ENCODE data around the gene SPRR4. TPM values are rescaled to one million over a fixed set of nuclear protein-coding genes. Genes with fewer than 3 reads are reported as not detected.

Gene SPRR4
- total RNA-seq, 1 experiment from 2014 or later: not detected

- Histone ChIP-seq H3K27me3 (replicated peaks; ENCODE audit: control insufficient read depth, insufficient read depth, low read length) (no peaks in the 10 kb centered on the region; the same call in 1 of the 2 replicates), H3K4me1 (peaks cover 8% of the 10 kb centered on the region), H3K36me3 (ENCODE audit: control insufficient read depth, insufficient read depth, low read length) (no peaks in the 10 kb centered on the region), H3K4me3 (ENCODE audit: low read depth, low read length) (no peak overlapping the region), H3K9me3 (no peaks in the 10 kb centered on the region)
- H3K27me3 Mint-ChIP-seq (ENCODE audit: insufficient read depth, unreplicated experiment): no peaks in the 10 kb centered on the region
- TF ChIP-seq, protein P1, sequence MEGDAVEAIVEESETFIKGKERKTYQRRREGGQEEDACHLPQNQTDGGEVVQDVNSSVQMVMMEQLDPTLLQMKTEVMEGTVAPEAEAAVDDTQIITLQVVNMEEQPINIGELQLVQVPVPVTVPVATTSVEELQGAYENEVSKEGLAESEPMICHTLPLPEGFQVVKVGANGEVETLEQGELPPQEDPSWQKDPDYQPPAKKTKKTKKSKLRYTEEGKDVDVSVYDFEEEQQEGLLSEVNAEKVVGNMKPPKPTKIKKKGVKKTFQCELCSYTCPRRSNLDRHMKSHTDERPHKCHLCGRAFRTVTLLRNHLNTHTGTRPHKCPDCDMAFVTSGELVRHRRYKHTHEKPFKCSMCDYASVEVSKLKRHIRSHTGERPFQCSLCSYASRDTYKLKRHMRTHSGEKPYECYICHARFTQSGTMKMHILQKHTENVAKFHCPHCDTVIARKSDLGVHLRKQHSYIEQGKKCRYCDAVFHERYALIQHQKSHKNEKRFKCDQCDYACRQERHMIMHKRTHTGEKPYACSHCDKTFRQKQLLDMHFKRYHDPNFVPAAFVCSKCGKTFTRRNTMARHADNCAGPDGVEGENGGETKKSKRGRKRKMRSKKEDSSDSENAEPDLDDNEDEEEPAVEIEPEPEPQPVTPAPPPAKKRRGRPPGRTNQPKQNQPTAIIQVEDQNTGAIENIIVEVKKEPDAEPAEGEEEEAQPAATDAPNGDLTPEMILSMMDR (IDR thresholded peaks at IDR 0.05; ENCODE audit: insufficient read depth in 1 of 2, low read depth in 1 of 2, low read length in 1 of 2, severe bottlenecking in 1 of 2, unreplicated experiment in 1 of 2): no peak
- POLR2A ChIA-PET: interaction anchor here (0.6 kb wide), 1 partner anchor 46 kb away, joined by 3 read pairs; no protein-coding TSS in a partner anchor
- CTCF ChIA-PET: no interaction called here
- peaks cover 19% of the 10 kb centered on the region for H3K9me3 Mint-ChIP-seq (ENCODE audit: unreplicated experiment)
- H3K4me1 Mint-ChIP-seq (ENCODE audit: low read depth, unreplicated experiment): peaks cover 7% of the 10 kb centered on the region
- H3K27ac Mint-ChIP-seq (ENCODE audit: unreplicated experiment): no peak overlapping the region
- no peak for DNase-seq
- H3K36me3 Mint-ChIP-seq (ENCODE audit: insufficient read depth, unreplicated experiment): no peaks in the 10 kb centered on the region
- H3K4me3 Mint-ChIP-seq (ENCODE audit: unreplicated experiment): no peak overlapping the region
- intact Hi-C loops (cut with micrococcal nuclease; ENCODE audit: unreplicated experiment): no loop called here
- no TSS peak for BruUV-seq (replicated peaks)
Observed at GRCh38 chr1:152996633-152997400, 26.4 kb downstream of the SPRR4 start.

- POLR2A ChIA-PET: no interaction called here
- H3K9me3 Mint-ChIP-seq (ENCODE audit: unreplicated experiment): peaks cover 19% of the 10 kb centered on the region
- BruUV-seq (replicated peaks): no TSS peak
- no peaks in the 10 kb centered on the region for H3K27me3 Mint-ChIP-seq (ENCODE audit: insufficient read depth, unreplicated experiment)
- peaks cover 15% of the 10 kb centered on the region for H3K4me1 ChIP-seq
- no peaks in the 10 kb centered on the region for H3K9me3 ChIP-seq
- H3K36me3 ChIP-seq (ENCODE audit: control insufficient read depth, insufficient read depth, low read length): no peaks in the 10 kb centered on the region
- CTCF ChIA-PET: no interaction called here
- intact Hi-C loops (cut with micrococcal nuclease; ENCODE audit: unreplicated experiment): no loop called here
- H3K4me3 ChIP-seq (ENCODE audit: low read depth, low read length): no peak overlapping the region
- TF ChIP-seq, protein P1 (IDR thresholded peaks at IDR 0.05; ENCODE audit: insufficient read depth in 1 of 2, low read depth in 1 of 2, low read length in 1 of 2, severe bottlenecking in 1 of 2, unreplicated experiment in 1 of 2): no peak
- DNase-seq: no peak
- H3K4me3 Mint-ChIP-seq (ENCODE audit: unreplicated experiment): no peak overlapping the region
- no peaks in the 10 kb centered on the region for H3K36me3 Mint-ChIP-seq (ENCODE audit: insufficient read depth, unreplicated experiment)
- H3K27ac Mint-ChIP-seq (ENCODE audit: unreplicated experiment): no peak overlapping the region
- no peaks in the 10 kb centered on the region; the same call in 1 of the 2 replicates for H3K27me3 ChIP-seq (replicated peaks; ENCODE audit: control insufficient read depth, insufficient read depth, low read length)
- H3K4me1 Mint-ChIP-seq (ENCODE audit: low read depth, unreplicated experiment): peaks cover 12% of the 10 kb centered on the region
Observed at GRCh38 chr1:152997901-152998300, 27.5 kb downstream of the SPRR4 start.

DNA sequence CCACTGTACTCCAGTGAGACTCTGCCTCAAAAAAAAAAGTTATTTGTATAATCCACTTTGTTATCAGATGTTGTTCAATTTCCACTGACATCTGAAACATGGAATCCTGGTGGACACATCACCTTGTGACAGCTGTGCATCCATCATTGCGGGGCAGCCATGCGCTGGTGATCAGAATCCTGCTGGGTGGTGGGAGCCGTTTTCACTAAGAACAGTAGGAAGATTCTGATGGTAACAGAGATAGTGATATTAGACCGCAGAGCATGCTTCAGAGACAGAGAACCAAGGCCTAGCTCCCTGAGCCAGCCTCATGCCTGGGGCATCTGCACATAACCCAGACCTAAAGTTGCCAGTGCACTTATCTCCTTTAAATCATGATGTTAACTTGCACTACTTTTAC lies 28.0 kb downstream of the SPRR4 start:
- ChIA-PET CTCF (no interaction called here), POLR2A (no interaction called here)
- H3K9me3 Mint-ChIP-seq (ENCODE audit: unreplicated experiment): peaks cover 21% of the 10 kb centered on the region
- H3K27ac Mint-ChIP-seq (ENCODE audit: unreplicated experiment): no peak overlapping the region
- no peak overlapping the region for H3K4me3 Mint-ChIP-seq (ENCODE audit: unreplicated experiment)
- H3K4me1 ChIP-seq: peaks cover 15% of the 10 kb centered on the region
- BruUV-seq (replicated peaks): no TSS peak
- TF ChIP-seq, protein P1 (IDR thresholded peaks at IDR 0.05; ENCODE audit: insufficient read depth in 1 of 2, low read depth in 1 of 2, low read length in 1 of 2, severe bottlenecking in 1 of 2, unreplicated experiment in 1 of 2): no peak
- H3K27me3 Mint-ChIP-seq (ENCODE audit: insufficient read depth, unreplicated experiment): no peaks in the 10 kb centered on the region
- H3K4me3 ChIP-seq (ENCODE audit: low read depth, low read length): no peak overlapping the region
- intact Hi-C loops (cut with micrococcal nuclease; ENCODE audit: unreplicated experiment): no loop called here
- H3K36me3 Mint-ChIP-seq (ENCODE audit: insufficient read depth, unreplicated experiment): no peaks in the 10 kb centered on the region
- DNase-seq: no peak
- H3K4me1 Mint-ChIP-seq (ENCODE audit: low read depth, unreplicated experiment): peaks cover 12% of the 10 kb centered on the region
- no peaks in the 10 kb centered on the region for H3K9me3 ChIP-seq
- H3K36me3 ChIP-seq (ENCODE audit: control insufficient read depth, insufficient read depth, low read length): no peaks in the 10 kb centered on the region
- H3K27me3 ChIP-seq (replicated peaks; ENCODE audit: control insufficient read depth, insufficient read depth, low read length): no peaks in the 10 kb centered on the region; the same call in 1 of the 2 replicates

Data from Caco-2 (cell line).